Stimulated activated CD8-positive, alpha-beta memory T cell treated with anti-CD3 and anti-CD28 coated beads, Interleukin-12 subunit alpha, Interleukin-12 subunit beta, amount 100 ng/mL, for 1 hour (primary cell): ENCODE measurements around the gene CNOT6.

Experiments
- DNase-seq: peaks from one replicate; pipeline ENCODE4 v3.0.0-alpha.2; 2020; ENCODE audit warnings: low read depth

CNOT6 gene

DNA sequence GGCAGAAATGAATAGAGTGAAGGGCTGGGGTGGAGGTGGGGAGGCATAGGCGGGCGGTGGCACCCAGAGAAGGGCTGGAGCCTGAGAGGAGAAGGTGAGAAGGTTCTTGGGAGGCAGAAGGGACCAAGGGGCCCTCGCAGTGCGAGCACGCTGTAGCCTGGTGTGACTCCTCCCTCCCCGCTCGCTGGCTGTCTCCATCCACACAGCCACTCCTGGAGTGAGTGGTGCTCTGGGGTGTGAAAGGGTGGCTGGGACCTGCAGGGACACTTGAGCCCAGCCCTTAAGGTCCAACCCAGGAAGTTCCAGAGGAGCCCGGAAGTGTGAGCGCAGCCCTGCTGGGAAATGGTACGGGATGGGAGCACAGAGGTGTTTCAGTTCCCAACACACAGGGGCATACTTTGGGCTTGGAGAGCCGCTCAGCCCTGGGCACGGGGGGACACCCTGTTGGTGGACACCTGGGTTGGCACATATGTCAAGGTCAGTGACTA lies 106.4 kb downstream of the CNOT6 start:
- no peak for DNase-seq

- DNase-seq: no peak
These were observed 107.7 kb downstream of the CNOT6 start for GRCh38 chr5:180601591-180602480.

- DNase-seq: no peak
These were observed 108.4 kb downstream of the CNOT6 start for GRCh38 chr5:180602481-180603075.

DNA sequence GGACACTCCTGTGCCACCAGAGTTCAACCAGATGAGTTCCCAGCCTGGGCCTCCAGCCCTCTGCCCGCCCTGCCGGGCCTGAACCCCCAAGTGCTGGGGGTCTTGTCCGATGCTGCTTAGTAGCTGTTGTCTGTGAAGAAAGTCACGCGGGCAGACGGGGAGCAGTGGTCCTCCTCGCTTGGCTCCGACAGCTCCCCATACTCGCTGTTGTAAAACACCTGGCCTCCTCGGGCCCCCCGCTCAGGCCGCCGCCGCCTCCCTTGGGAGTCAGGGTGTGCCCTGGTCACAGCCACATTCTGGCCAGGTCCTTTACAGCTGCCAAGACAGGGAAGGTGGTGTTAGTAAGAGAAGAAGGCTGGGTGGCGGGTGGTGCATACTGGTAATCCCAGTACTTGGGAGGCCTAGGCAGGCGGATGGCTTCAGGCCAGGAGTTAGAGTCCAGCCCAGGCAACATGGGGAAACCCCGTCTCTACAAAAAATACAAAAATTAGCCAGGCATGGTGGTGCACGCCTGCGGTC lies 109.0 kb downstream of the CNOT6 start:
- no peak for DNase-seq

- DNase-seq: no peak
These were observed 110.1 kb downstream of the CNOT6 start for GRCh38 chr5:180604271-180604670.

- DNase-seq: peak; percentile 44
These were observed 111.5 kb downstream of the CNOT6 start for GRCh38 chr5:180605554-180606214.

- DNase-seq: no peak
These were observed 112.1 kb downstream of the CNOT6 start for GRCh38 chr5:180606215-180606785.

GRCh38 chr5:180607861-180608571 lies 113.8 kb downstream of the CNOT6 start:
- DNase-seq: no peak

DNA sequence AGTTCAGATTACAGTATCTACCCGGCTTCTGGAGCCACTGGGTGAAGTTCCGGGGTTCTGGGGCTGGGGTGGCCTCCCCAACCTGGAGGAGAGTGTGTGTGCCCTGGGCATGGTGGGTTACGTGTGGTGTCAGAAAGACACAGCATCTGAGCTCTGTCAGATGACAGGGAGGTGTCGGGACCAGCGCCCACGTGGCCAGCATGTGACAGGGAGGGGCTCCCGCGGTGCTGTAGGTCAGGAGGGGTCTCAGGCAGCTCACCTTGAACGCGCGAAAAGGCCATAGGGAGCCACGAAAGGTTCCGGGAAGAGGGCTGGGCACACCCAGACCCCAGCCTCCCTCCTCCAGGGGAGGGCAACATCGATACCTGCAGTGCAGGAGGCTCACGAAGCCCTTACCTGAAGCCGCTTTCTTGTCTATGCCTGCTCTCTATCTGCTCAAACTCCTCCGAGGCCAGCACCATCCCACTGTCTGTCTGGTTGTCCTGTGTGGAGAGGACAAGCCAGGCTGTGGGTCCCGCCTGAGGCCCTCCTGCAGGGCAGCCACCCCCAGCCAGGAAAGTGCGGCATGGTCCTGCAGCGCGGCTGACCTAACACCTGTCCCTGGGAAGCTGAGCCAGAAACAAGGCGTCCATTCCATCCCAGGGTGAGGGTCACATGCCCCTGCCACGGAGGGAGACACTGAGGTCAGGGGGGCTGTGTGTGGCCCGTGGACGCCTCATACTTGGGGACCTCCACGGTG lies 114.6 kb downstream of the CNOT6 start:
- no peak for DNase-seq

GRCh38 chr5:180609386-180609785 lies 115.2 kb downstream of the CNOT6 start:
- no peak for DNase-seq

DNA sequence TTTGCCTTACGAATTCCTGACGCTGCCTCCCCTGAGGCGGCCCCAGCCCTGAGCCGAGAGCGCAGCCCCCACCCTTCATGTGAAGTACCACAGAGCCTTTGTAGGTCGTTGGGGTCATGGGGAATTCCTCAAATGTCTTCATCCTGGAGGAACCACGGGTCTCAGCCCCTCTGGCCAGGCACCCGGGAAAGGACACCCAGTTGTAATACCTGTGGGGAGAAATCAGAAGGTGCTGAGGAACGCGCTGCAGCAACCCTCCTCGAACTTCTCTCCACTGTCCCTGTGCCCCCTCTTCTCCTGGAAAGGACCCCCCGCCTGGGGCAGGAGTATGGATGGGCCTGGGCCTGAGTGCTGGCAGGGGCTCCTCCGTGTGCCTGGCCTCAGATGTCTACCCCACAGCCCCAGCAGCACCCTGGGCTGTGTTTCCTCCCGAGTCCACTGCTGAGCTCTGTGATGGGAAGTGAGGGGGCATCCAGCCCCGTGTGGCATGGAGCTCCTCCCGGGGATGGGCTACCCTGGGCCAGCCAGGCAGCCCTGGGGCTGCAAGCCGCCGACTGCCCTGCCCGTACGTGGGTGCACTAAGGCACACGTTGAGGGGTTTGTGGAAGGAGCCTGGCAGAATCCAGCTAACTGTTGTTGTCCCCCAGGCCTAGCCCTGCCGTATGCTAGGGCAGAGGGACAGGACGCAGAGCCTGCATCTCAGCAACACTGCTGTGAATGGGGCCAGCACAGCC lies 115.8 kb downstream of the CNOT6 start:
- DNase-seq: no peak

GRCh38 chr5:180611140-180611850 lies 117.1 kb downstream of the CNOT6 start:
- no peak for DNase-seq

GRCh38 chr5:180612683-180613082 lies 118.5 kb downstream of the CNOT6 start:
- no peak for DNase-seq

GRCh38 chr5:180613188-180613813 lies 119.1 kb downstream of the CNOT6 start:
- no peak for DNase-seq

DNA sequence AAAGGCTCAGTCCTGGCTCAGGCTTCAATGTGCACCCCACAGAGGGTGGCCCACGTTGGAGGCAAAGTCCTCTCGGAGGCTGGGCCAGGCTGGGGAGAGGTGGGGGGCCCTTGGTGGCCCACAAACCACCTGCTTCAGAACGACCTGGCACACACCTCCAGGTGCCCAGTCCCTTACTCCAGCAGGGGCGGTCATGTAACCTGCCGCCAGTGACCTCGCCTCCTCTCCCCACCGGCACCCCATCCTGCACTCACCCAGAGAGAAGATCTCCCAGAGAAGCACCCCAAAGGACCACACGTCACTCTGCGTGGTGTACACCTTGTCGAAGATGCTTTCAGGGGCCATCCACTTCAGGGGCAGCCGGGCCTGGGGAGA lies 119.6 kb downstream of the CNOT6 start:
- DNase-seq: no peak

GRCh38 chr5:180618487-180618828 lies 124.3 kb downstream of the CNOT6 start:
- no peak for DNase-seq

DNA sequence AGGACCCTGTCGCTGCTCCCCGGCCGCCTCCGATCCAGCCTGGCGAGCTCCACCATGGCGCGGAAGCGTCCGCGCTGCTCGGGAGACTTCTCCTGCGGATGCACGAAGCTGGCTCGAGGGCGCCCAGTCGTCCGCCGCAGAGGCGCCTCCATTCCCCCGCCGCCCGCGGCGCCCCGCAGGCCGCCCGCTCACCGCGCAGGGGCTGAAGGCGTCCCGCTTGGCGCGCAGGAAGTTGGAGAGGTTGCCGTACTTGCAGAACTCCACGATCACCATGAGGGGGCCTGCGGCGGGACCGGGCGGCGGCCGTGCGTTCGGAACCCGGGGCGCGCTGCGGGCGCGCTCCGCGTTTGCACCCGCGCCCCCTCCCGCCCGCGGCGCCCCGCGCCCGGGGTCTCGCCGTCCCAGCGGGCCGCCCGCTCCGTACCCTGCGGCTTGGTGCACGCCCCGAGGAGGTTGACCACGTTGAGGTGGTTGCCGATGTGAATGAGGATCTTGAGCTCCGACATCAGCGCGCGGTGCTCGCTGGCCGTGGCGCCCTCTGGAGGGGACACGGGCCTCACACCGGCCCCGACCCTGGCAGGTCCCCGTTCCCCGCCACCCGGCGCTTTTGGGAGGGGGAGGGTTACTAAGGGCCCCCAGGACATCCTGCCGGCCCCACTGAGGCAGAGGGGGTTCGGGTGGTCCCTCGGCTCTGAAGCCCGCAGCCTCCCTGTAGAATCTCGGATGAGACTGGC lies 124.8 kb downstream of the CNOT6 start:
- no peak for DNase-seq

GRCh38 chr5:180619563-180619915 lies 125.4 kb downstream of the CNOT6 start:
- no peak for DNase-seq

GRCh38 chr5:180620014-180620413 lies 125.8 kb downstream of the CNOT6 start:
- no peak for DNase-seq
